A549 (cell line): ENCODE measurements around the gene CD99.

Experiments
- CTCF ChIP-seq: fragments of >200 bp; sonication (Bioruptor Twin); formaldehyde crosslinking; IDR thresholded peaks from 3 replicates; pipeline ENCODE4 v1.5.1; 2016
- ELK1 ChIP-seq: fragments of 150-350 bp; IDR thresholded peaks from 2 replicates; pipeline ENCODE4 v1.6.1; 2014; ENCODE audit warnings: low read depth, mild to moderate bottlenecking, low read length
- EP300 ChIP-seq, 2 experiments: fragments of >200 bp; sonication (Bioruptor Twin); formaldehyde crosslinking; IDR thresholded peaks; 2 replicates in 1 of 2; 3 replicates in 1 of 2; pipeline ENCODE4 v1.6.1; 2016 to 2017
- NR3C1 ChIP-seq: fragments of >200 bp; sonication (Bioruptor Twin); formaldehyde crosslinking; IDR thresholded peaks from 3 replicates; pipeline ENCODE4 v1.6.1; 2017
- ZSCAN20 ChIP-seq: fragments of 250-450 bp; sonication (Bioruptor Pico); IDR thresholded peaks from 2 replicates; pipeline ENCODE4 v1.8.0; 2022; ENCODE audit warnings: mild to moderate bottlenecking, moderate library complexity

- TF ChIP-seq ELK1 (no peak), ZSCAN20 (CRISPR knock-in tag) (no peak), NR3C1 (no peak), EP300 (IDR thresholded peaks at IDR 0.05) (no peak), CTCF (no peak)
Observed at GRCh38 chrX:2711441-2711840, 20.3 kb downstream of the CD99 start.
